GM18868 (cell line): ENCODE data around the gene ARHGEF28.

Experiments used
- ATAC-seq: cut with Tn5 transposase; IDR thresholded peaks from one replicate; pipeline ENCODE4 v1.9.1; 2021; ENCODE audit warnings: mild to moderate bottlenecking, moderate library complexity; ENCODE audit not compliant: unreplicated experiment

The ARHGEF28 gene

GRCh38 chr5:73623060-73623459, 2.9 kb upstream of the ARHGEF28 start:
- ATAC-seq, result no peak

- no peak for ATAC-seq
These were observed 2.0 kb upstream of the ARHGEF28 start for GRCh38 chr5:73623901-73624404.

- ATAC-seq, result no peak
These were observed 1.1 kb upstream of the ARHGEF28 start for GRCh38 chr5:73624888-73625287.

- ATAC-seq, result no peak
These were observed 538 bp upstream of the ARHGEF28 start for GRCh38 chr5:73625372-73625943.

- ATAC-seq, result no peak
These were observed 868 bp downstream of the ARHGEF28 start for GRCh38 chr5:73626814-73627313.

GRCh38 chr5:73629456-73629855, 3.5 kb downstream of the ARHGEF28 start:
- no peak for ATAC-seq

GRCh38 chr5:73630765-73631164, 4.8 kb downstream of the ARHGEF28 start:
- no peak for ATAC-seq

GRCh38 chr5:73631500-73631899, 5.5 kb downstream of the ARHGEF28 start:
- ATAC-seq, result no peak

- ATAC-seq, result no peak
These were observed 7.1 kb downstream of the ARHGEF28 start for GRCh38 chr5:73633060-73633459.

GRCh38 chr5:73636408-73636807, 10.4 kb downstream of the ARHGEF28 start:
- ATAC-seq, result no peak

GRCh38 chr5:73637565-73637964, 11.6 kb downstream of the ARHGEF28 start:
- ATAC-seq, result no peak

GRCh38 chr5:73638344-73639095, 12.5 kb downstream of the ARHGEF28 start:
- no peak for ATAC-seq

- no peak for ATAC-seq
These were observed 14.9 kb downstream of the ARHGEF28 start for GRCh38 chr5:73640861-73641320.

GRCh38 chr5:73641811-73642210, 15.8 kb downstream of the ARHGEF28 start:
- no peak for ATAC-seq

GRCh38 chr5:73642344-73642743, 16.3 kb downstream of the ARHGEF28 start:
- ATAC-seq, result no peak

GRCh38 chr5:73644385-73644963, 18.5 kb downstream of the ARHGEF28 start:
- ATAC-seq, result no peak

- no peak for ATAC-seq
These were observed 21.7 kb downstream of the ARHGEF28 start for GRCh38 chr5:73647721-73648120.

- ATAC-seq, result no peak
These were observed 22.5 kb downstream of the ARHGEF28 start for GRCh38 chr5:73648515-73648914.

- no peak for ATAC-seq
These were observed 23.9 kb downstream of the ARHGEF28 start for GRCh38 chr5:73649926-73650325.

GRCh38 chr5:73652391-73652790, 26.4 kb downstream of the ARHGEF28 start:
- no peak for ATAC-seq

GRCh38 chr5:73654171-73654811, 28.3 kb downstream of the ARHGEF28 start:
- ATAC-seq, result peak; percentile 65
